ENCODE results near the gene AFF4.
"Not testable (repeated sequence)": the region's sequence is repeated elsewhere in the genome, so short reads cannot be mapped to it uniquely, and the experiment has no call there.

AFF4 gene

DNA sequence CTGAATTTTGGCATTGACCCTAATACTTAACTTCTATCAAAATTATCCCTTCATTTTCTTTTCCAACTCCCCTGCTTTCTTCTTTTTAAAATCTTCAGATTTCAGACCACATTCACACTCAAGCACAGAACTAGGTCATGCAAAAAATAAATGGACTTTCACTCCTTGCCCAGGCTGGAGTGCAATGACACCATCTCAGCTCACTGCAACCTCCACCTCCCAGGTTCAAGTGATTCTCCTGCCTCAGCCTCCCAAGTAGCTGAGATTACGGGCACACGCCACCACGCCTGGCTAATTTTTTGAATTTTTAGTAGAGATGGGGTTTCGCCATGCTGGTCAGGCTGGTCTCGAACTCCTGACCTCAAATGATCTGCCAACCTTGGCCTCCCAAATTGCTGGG, 108.4 kb downstream of the AFF4 start:
- WGBS (ENCODE audit: insufficient coverage, insufficient read length): no CpG with 5 or more reads among the region's 5 CpGs
- not testable (repeated sequence) for H3K4me3 ChIP-seq (ENCODE audit: low read length); H3K36me3 ChIP-seq (ENCODE audit: control insufficient read depth, insufficient read depth, low read length); DNase-seq (ENCODE audit: low read depth, low spot score); H3K27ac ChIP-seq (ENCODE audit: low read length); H3K9me3 ChIP-seq (ENCODE audit: control insufficient read depth, insufficient read depth, low read length); H3K4me1 ChIP-seq (ENCODE audit: control insufficient read depth, insufficient read depth, low read length); H3K27me3 ChIP-seq (ENCODE audit: control insufficient read depth, insufficient read depth, low read length)

DNA sequence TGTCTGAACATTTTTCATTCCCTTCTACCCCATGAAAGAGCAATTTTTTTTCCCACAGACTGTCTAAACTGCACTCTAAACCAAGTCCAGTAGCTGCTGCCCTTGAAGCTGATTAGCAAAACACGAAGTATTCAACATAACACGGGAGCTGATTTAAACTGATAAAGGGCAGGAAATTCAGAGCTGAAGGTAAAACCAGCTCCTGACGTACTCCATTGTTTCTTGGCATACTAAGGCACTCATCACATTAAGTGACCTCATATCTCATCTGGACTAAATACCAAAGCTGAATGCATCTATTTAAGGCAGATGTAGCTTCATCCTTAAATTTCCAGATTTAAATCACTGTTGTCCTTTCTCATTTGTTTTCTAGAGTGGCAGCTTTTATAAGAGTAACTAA, 109.1 kb downstream of the AFF4 start:
- no peak overlapping the region for H3K27ac ChIP-seq (ENCODE audit: low read length)
- no peak for DNase-seq (ENCODE audit: low read depth, low spot score)
- no peak overlapping the region for H3K4me3 ChIP-seq (ENCODE audit: low read length)
- H3K27me3 ChIP-seq (ENCODE audit: control insufficient read depth, insufficient read depth, low read length): no peaks in the 10 kb centered on the region
- no peaks in the 10 kb centered on the region for H3K4me1 ChIP-seq (ENCODE audit: control insufficient read depth, insufficient read depth, low read length)
- no peaks in the 10 kb centered on the region for H3K36me3 ChIP-seq (ENCODE audit: control insufficient read depth, insufficient read depth, low read length)
- no peaks in the 10 kb centered on the region for H3K9me3 ChIP-seq (ENCODE audit: control insufficient read depth, insufficient read depth, low read length)
- WGBS (ENCODE audit: insufficient coverage, insufficient read length): no CpG with 5 or more reads among the region's 3 CpGs

GRCh38 chr5:132853790-132854189, 109.6 kb downstream of the AFF4 start:
- no peak for DNase-seq (ENCODE audit: low read depth, low spot score)
- Histone ChIP-seq H3K4me3 (ENCODE audit: low read length) (no peak overlapping the region), H3K9me3 (ENCODE audit: control insufficient read depth, insufficient read depth, low read length) (no peaks in the 10 kb centered on the region), H3K4me1 (ENCODE audit: control insufficient read depth, insufficient read depth, low read length) (no peaks in the 10 kb centered on the region), H3K36me3 (ENCODE audit: control insufficient read depth, insufficient read depth, low read length) (no peaks in the 10 kb centered on the region), H3K27ac (ENCODE audit: low read length) (no peak overlapping the region), H3K27me3 (ENCODE audit: control insufficient read depth, insufficient read depth, low read length) (no peaks in the 10 kb centered on the region)
- no CpG with 5 or more reads among the region's 1 CpG for WGBS (ENCODE audit: insufficient coverage, insufficient read length)

DNA sequence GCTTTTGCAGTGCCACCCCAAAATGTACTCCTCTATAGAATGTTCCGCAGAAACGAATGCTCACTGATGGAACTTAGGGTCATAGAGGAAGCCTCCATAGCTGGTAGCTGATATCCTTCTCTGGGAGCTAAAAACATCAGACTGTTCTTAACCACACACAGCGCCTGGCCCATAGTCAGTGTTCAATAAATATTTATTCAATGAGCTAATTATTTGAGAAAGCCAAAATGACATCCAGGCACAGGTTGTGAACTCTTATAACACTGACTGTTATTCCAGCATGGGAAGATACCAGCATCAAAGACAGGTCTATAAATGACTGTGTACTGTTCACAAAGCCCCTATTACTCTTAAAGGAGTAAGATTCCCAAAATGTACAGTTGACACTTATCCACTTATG, 110.1 kb downstream of the AFF4 start:
- Histone ChIP-seq H3K27ac (ENCODE audit: low read length) (no peak overlapping the region), H3K27me3 (ENCODE audit: control insufficient read depth, insufficient read depth, low read length) (no peaks in the 10 kb centered on the region), H3K36me3 (ENCODE audit: control insufficient read depth, insufficient read depth, low read length) (no peaks in the 10 kb centered on the region), H3K4me1 (ENCODE audit: control insufficient read depth, insufficient read depth, low read length) (no peaks in the 10 kb centered on the region), H3K9me3 (ENCODE audit: control insufficient read depth, insufficient read depth, low read length) (no peaks in the 10 kb centered on the region), H3K4me3 (ENCODE audit: low read length) (no peak overlapping the region)
- no CpG with 5 or more reads among the region's 3 CpGs for WGBS (ENCODE audit: insufficient coverage, insufficient read length)
- DNase-seq (ENCODE audit: low read depth, low spot score): no peak

- no peaks in the 10 kb centered on the region for H3K9me3 ChIP-seq (ENCODE audit: control insufficient read depth, insufficient read depth, low read length)
- no peaks in the 10 kb centered on the region for H3K36me3 ChIP-seq (ENCODE audit: control insufficient read depth, insufficient read depth, low read length)
- H3K27me3 ChIP-seq (ENCODE audit: control insufficient read depth, insufficient read depth, low read length): no peaks in the 10 kb centered on the region
- no peak overlapping the region for H3K27ac ChIP-seq (ENCODE audit: low read length)
- no peak overlapping the region for H3K4me3 ChIP-seq (ENCODE audit: low read length)
- no peak for DNase-seq (ENCODE audit: low read depth, low spot score)
- no CpG with 5 or more reads among the region's 2 CpGs for WGBS (ENCODE audit: insufficient coverage, insufficient read length)
- H3K4me1 ChIP-seq (ENCODE audit: control insufficient read depth, insufficient read depth, low read length): no peaks in the 10 kb centered on the region
These were observed 113.4 kb downstream of the AFF4 start for GRCh38 chr5:132850066-132850465.

GRCh38 chr5:132849347-132849746, 114.1 kb downstream of the AFF4 start:
- Histone ChIP-seq H3K4me1 (ENCODE audit: control insufficient read depth, insufficient read depth, low read length) (no peaks in the 10 kb centered on the region), H3K27ac (ENCODE audit: low read length) (no peak overlapping the region), H3K27me3 (ENCODE audit: control insufficient read depth, insufficient read depth, low read length) (no peaks in the 10 kb centered on the region), H3K36me3 (ENCODE audit: control insufficient read depth, insufficient read depth, low read length) (no peaks in the 10 kb centered on the region), H3K9me3 (ENCODE audit: control insufficient read depth, insufficient read depth, low read length) (no peaks in the 10 kb centered on the region), H3K4me3 (ENCODE audit: low read length) (no peak overlapping the region)
- WGBS (ENCODE audit: insufficient coverage, insufficient read length): no CpG with 5 or more reads among the region's 1 CpG
- no peak for DNase-seq (ENCODE audit: low read depth, low spot score)

GRCh38 chr5:132848270-132848669, 115.2 kb downstream of the AFF4 start:
- no CpG with 5 or more reads among the region's 8 CpGs for WGBS (ENCODE audit: insufficient coverage, insufficient read length)
- H3K27ac ChIP-seq (ENCODE audit: low read length): no peak overlapping the region

DNA sequence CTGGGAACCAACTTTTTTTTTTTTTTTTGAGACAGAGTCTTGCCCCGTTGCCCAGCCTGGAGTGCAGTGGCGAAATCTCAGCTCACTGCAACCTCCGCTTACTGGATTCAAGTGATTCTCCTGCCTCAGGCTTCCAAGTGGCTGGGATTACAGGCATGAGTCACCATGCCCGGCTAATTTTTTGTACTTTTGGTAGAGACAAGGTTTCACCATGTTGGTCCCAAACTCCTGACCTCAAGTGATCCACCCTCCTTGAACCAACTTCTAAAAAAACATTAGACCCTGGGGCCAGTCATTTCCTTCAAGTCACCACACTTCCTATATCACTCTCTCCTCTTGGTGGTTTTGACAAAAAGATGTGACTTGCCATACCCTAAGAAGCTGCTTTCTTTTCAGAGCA, 122.1 kb downstream of the AFF4 start:
- H3K4me1 ChIP-seq (ENCODE audit: control insufficient read depth, insufficient read depth, low read length): no peaks in the 10 kb centered on the region
- H3K27ac ChIP-seq (ENCODE audit: low read length): no peak overlapping the region
- H3K9me3 ChIP-seq (ENCODE audit: control insufficient read depth, insufficient read depth, low read length): no peaks in the 10 kb centered on the region
- DNase-seq (ENCODE audit: low read depth, low spot score): no peak
- H3K4me3 ChIP-seq (ENCODE audit: low read length): no peak overlapping the region
- no CpG with 5 or more reads among the region's 4 CpGs for WGBS (ENCODE audit: insufficient coverage, insufficient read length)
- no peaks in the 10 kb centered on the region for H3K27me3 ChIP-seq (ENCODE audit: control insufficient read depth, insufficient read depth, low read length)
- H3K36me3 ChIP-seq (ENCODE audit: control insufficient read depth, insufficient read depth, low read length): no peaks in the 10 kb centered on the region

More at GRCh38 chr5:132848270-132848669, 115.2 kb downstream of the AFF4 start:
- H3K4me3 ChIP-seq (ENCODE audit: low read length): no peak overlapping the region
- no peaks in the 10 kb centered on the region for H3K9me3 ChIP-seq (ENCODE audit: control insufficient read depth, insufficient read depth, low read length)
- no peaks in the 10 kb centered on the region for H3K27me3 ChIP-seq (ENCODE audit: control insufficient read depth, insufficient read depth, low read length)
- H3K4me1 ChIP-seq (ENCODE audit: control insufficient read depth, insufficient read depth, low read length): no peaks in the 10 kb centered on the region
- DNase-seq (ENCODE audit: low read depth, low spot score): no peak
- H3K36me3 ChIP-seq (ENCODE audit: control insufficient read depth, insufficient read depth, low read length): no peaks in the 10 kb centered on the region

DNA sequence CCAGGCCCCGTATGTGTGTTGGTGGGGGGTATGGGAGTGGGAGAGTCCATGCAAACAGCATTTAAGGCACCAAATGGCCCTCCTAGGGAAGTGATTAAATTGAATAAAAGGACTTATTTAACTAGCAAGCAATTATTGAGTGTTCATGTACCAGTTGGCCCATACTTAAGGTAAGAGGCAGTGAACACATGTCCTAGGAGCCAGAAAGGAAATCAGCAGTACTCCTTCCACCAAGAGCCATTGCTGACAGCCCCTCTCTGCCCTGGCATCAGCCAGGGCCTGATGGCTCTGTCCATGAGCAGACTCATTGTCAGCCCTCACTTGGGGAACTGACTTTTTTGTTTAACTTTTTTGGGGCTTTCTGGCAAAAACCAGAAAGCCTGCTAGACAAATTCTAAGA, 122.5 kb downstream of the AFF4 start:
- H3K27me3 ChIP-seq (ENCODE audit: control insufficient read depth, insufficient read depth, low read length): no peaks in the 10 kb centered on the region
- H3K27ac ChIP-seq (ENCODE audit: low read length): no peak overlapping the region
- no peaks in the 10 kb centered on the region for H3K9me3 ChIP-seq (ENCODE audit: control insufficient read depth, insufficient read depth, low read length)
- WGBS (ENCODE audit: insufficient coverage, insufficient read length): no CpG with 5 or more reads among the region's 1 CpG
- no peaks in the 10 kb centered on the region for H3K36me3 ChIP-seq (ENCODE audit: control insufficient read depth, insufficient read depth, low read length)
- no peak for DNase-seq (ENCODE audit: low read depth, low spot score)
- no peak overlapping the region for H3K4me3 ChIP-seq (ENCODE audit: low read length)
- no peaks in the 10 kb centered on the region for H3K4me1 ChIP-seq (ENCODE audit: control insufficient read depth, insufficient read depth, low read length)

DNA sequence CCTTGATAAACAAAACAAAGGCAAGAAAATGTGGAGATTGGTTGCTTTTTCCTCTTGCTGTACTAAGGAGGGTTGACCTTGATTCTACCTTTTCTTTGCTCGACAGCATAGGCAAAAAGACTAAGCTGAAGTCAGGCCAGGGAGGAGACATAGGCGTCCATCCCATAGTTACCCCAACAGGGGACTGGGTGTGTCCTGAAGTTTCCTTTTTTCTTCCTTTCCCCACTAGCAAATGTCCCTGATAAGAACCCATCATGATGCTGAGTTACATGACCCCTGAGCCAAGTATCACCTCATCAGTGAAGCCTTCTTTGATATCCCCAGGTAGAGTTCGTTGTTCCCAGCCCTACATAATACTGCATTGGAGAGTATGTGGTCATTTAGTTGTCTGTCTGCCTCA, 123.1 kb downstream of the AFF4 start:
- no CpG with 5 or more reads among the region's 3 CpGs for WGBS (ENCODE audit: insufficient coverage, insufficient read length)
- H3K27ac ChIP-seq (ENCODE audit: low read length): no peak overlapping the region

GRCh38 chr5:132839426-132840301, 123.8 kb downstream of the AFF4 start:
- Histone ChIP-seq H3K27ac (ENCODE audit: low read length) (no peak overlapping the region), H3K4me3 (ENCODE audit: low read length) (no peak overlapping the region), H3K4me1 (ENCODE audit: control insufficient read depth, insufficient read depth, low read length) (no peaks in the 10 kb centered on the region), H3K36me3 (ENCODE audit: control insufficient read depth, insufficient read depth, low read length) (no peaks in the 10 kb centered on the region), H3K27me3 (ENCODE audit: control insufficient read depth, insufficient read depth, low read length) (no peaks in the 10 kb centered on the region), H3K9me3 (ENCODE audit: control insufficient read depth, insufficient read depth, low read length) (no peaks in the 10 kb centered on the region)
- DNase-seq (ENCODE audit: low read depth, low spot score): no peak
- WGBS (ENCODE audit: insufficient coverage, insufficient read length): no CpG with 5 or more reads among the region's 8 CpGs

More for the DNA sequence above, 123.1 kb downstream of the AFF4 start:
- DNase-seq (ENCODE audit: low read depth, low spot score): no peak
- no peaks in the 10 kb centered on the region for H3K36me3 ChIP-seq (ENCODE audit: control insufficient read depth, insufficient read depth, low read length)
- no peaks in the 10 kb centered on the region for H3K4me1 ChIP-seq (ENCODE audit: control insufficient read depth, insufficient read depth, low read length)
- no peaks in the 10 kb centered on the region for H3K27me3 ChIP-seq (ENCODE audit: control insufficient read depth, insufficient read depth, low read length)
- no peak overlapping the region for H3K4me3 ChIP-seq (ENCODE audit: low read length)
- no peaks in the 10 kb centered on the region for H3K9me3 ChIP-seq (ENCODE audit: control insufficient read depth, insufficient read depth, low read length)
